ENCODE results near the gene DHPS. TPM values are rescaled to one million over a fixed set of nuclear protein-coding genes. Genes with fewer than 3 reads are reported as not detected.
"Not testable (repeated sequence)": the region's sequence is repeated elsewhere in the genome, so short reads cannot be mapped to it uniquely, and the experiment has no call there.

Gene DHPS
- polyA plus RNA-seq, 1 experiment: 59.1 TPM

DNA sequence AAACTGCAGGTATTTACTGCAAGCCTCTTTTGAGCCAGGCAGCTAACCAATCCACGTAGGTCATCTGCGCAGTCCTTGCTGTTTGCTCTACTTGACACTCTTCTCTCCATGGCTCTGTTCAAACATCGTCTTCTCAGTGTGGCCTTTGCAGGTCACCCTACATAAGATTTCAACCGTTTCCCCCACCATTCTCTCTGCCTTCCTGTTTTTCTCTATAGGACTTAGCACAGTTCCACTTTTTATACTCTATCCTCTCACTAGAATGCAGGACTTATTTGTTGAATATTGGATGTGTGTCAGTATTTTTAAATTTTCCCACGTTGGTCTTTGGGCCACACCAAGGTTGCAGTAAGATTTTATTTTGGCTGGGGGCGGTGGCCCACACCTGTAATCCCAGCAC, 16.5 kb upstream of the DHPS start:
- H3K27me3 ChIP-seq (ENCODE audit: control insufficient read depth, insufficient read depth, low read length): no peaks in the 10 kb centered on the region
- ChIA-PET CTCF (no interaction called here), POLR2A (no interaction called here)
- TF ChIP-seq CTCF (IDR thresholded peaks at IDR 0.05; ENCODE audit: low read depth, low read length): no peak
- no peak overlapping the region for H3K27ac ChIP-seq (ENCODE audit: low read depth, low read length)
- no peak overlapping the region for H3K4me3 ChIP-seq (ENCODE audit: low read depth, low read length)
- no peak for DNase-seq (ENCODE audit: low read depth, low spot score)
- H3K9me3 ChIP-seq (ENCODE audit: control insufficient read depth, insufficient read depth, low read length): no peaks in the 10 kb centered on the region; the same call in 1 of the 2 replicates

- H3K9me3 ChIP-seq (ENCODE audit: control insufficient read depth, insufficient read depth, low read length); H3K4me3 ChIP-seq (ENCODE audit: low read depth, low read length); H3K27ac ChIP-seq (ENCODE audit: low read depth, low read length); DNase-seq (ENCODE audit: low read depth, low spot score); H3K27me3 ChIP-seq (ENCODE audit: control insufficient read depth, insufficient read depth, low read length): not testable (repeated sequence)
- CTCF ChIA-PET: interaction anchor here (0.6 to 0.7 kb wide), 2 partner anchors 25 to 1764 kb away, joined by 3 to 5 read pairs; no protein-coding TSS in a partner anchor
- POLR2A ChIA-PET: interaction anchor here (0.7 to 2.1 kb wide), 2 partner anchors 16 to 769 kb away, joined by 8 to 9 read pairs; partner anchors contain the start of gene DHPS
Measured at GRCh38 chr19:12697425-12697824, 15.7 kb upstream of the DHPS start.

DNA sequence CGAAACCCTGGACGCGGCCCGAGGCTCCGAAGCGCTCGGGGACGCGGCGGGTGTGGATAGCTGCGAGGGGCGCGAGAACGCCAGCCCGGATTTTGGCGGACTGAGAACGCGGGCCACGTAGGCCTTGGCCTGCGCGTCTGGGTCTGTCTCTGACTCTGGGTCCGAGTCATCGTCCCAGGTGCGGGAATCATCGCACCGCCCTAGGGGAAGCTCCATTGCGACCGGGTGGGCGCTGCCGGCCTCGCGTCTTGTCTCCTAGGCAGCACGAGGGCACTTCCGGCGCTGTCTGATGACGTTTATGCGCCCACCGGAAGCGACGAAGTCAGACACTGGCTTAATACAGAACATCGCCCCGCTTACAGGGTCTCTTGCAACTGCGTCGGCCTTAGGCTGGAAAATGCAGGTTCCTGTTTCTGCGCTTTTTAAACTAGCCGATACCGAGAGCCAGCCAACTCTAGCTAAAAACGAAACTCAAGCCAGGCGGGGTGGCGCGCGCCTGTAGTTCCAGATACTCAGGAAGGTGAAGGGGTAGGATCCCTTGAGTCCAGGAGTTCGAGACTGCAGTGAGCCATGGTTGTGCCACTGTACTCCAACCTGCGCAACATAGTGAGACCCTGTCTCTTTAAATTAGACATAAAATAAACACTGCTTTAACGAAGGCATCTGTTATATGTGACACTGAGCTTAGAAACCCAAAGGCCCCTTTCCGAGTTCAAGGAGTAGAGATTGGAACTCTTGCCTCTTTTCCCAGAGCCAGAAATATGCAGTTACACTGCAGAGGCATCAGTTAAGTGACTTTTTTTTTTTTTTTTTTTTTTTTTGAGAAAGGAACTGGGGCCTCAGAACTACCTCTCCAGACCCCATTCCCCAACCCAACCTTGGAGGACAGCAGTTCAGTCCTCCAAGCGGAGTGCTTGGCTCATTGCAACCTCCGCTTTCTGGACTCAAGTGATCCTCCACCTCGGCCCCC, 15.0 kb upstream of the DHPS start, which contains the start of gene FBXW9:
Gene FBXW9 (minus strand): TSS at position 266 of the 970 bp plus-strand sequence. CDS start 50 bp downstream, at position 216.
- Histone ChIP-seq H3K9me3 (ENCODE audit: control insufficient read depth, insufficient read depth, low read length) (no peaks in the 10 kb centered on the region; the same call in 1 of the 2 replicates), H3K27me3 (ENCODE audit: control insufficient read depth, insufficient read depth, low read length) (no peaks in the 10 kb centered on the region), H3K4me3 (ENCODE audit: low read depth, low read length) (peak within 1 kb of the TSS; percentile 96), H3K27ac (ENCODE audit: low read depth, low read length) (peak within 1 kb of the TSS; percentile 75)
- ChIA-PET CTCF (interaction anchor here (0.6 to 1.1 kb wide), 6 partner anchors 25 to 1763 kb away, joined by 3 to 8 read pairs (median 5); no protein-coding TSS in a partner anchor), POLR2A (interaction anchor here (0.5 to 2.1 kb wide), 10 partner anchors 15 to 770 kb away, joined by 3 to 14 read pairs (median 5); partner anchors contain the start of genes DHPS and GET3)
- DNase-seq (ENCODE audit: low read depth, low spot score): peak; percentile 88
- TF ChIP-seq CTCF (IDR thresholded peaks at IDR 0.05; ENCODE audit: low read depth, low read length): no peak

DNA sequence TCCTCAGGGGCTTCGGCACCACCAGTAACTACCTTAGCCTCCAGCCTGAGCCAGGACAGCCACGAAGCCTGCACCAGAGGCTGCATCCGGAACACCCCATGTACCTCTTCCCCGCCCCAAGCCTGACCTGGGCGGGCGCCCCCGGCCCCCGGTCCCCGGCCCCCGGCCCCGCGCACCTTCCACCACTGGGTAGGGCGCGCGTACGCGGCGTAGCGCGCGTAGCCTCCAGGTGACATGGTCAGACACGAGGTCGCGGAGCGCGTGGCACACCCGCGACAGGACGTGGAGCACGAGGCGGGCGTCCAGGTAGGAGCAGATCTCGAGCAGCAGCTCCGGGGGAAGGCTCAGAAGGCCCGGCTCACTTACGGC, 14.3 kb upstream of the DHPS start:
- ChIA-PET CTCF (interaction anchor here (0.6 to 1.1 kb wide), 4 partner anchors 9 to 152 kb away, joined by 3 to 5 read pairs (median 4); no protein-coding TSS in a partner anchor), POLR2A (interaction anchor here (0.6 to 2.1 kb wide), 5 partner anchors 14 to 70 kb away, joined by 3 to 9 read pairs (median 3); partner anchors contain the start of genes DHPS and GET3)
- no peaks in the 10 kb centered on the region for H3K9me3 ChIP-seq (ENCODE audit: control insufficient read depth, insufficient read depth, low read length)
- peak overlapping the region; percentile 96 for H3K4me3 ChIP-seq (ENCODE audit: low read depth, low read length)
- TF ChIP-seq CTCF (IDR thresholded peaks at IDR 0.05; ENCODE audit: low read depth, low read length): no peak
- no peak for DNase-seq (ENCODE audit: low read depth, low spot score)
- no peaks in the 10 kb centered on the region for H3K27me3 ChIP-seq (ENCODE audit: control insufficient read depth, insufficient read depth, low read length)
- no peak overlapping the region for H3K27ac ChIP-seq (ENCODE audit: low read depth, low read length)

DNA sequence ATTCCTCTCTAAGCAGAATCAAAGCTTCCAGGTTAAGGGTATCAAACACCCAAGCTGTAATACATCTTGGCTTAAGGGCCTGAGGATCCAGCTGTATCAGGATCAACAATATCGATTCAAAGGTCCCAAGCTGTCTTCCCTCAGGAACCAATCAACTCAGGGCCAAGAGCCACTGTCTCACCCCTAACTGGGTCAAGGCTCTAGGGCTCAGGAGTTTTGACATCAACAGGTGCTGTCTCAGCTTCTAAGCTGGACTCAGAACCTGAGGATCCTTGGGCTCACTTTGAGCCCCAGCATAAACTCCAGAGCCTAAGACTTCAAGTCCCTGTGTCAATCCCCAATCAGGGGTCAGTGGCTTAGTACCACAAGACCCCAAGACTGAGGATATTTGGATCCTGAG, 13.8 kb upstream of the DHPS start:
- POLR2A ChIA-PET: interaction anchor here (1.2 to 2.1 kb wide), 3 partner anchors 14 to 42 kb away, joined by 3 to 9 read pairs (median 4); partner anchors contain the start of genes DHPS and GET3
- Histone ChIP-seq H3K27ac (ENCODE audit: low read depth, low read length) (no peak overlapping the region), H3K9me3 (ENCODE audit: control insufficient read depth, insufficient read depth, low read length) (no peaks in the 10 kb centered on the region), H3K27me3 (ENCODE audit: control insufficient read depth, insufficient read depth, low read length) (no peaks in the 10 kb centered on the region), H3K4me3 (ENCODE audit: low read depth, low read length) (peak overlapping the region; percentile 96)
- no peak for TF ChIP-seq CTCF (IDR thresholded peaks at IDR 0.05; ENCODE audit: low read depth, low read length)
- DNase-seq (ENCODE audit: low read depth, low spot score): no peak
- CTCF ChIA-PET: interaction anchor here (0.6 to 1.1 kb wide), 3 partner anchors 8 to 152 kb away, joined by 3 to 5 read pairs (median 4); no protein-coding TSS in a partner anchor
